CD4-positive, alpha-beta T cell treated with Interleukin-6 at 100 ng/mL for 8 hours (primary cell): ENCODE results near the gene LAMP2.

Experiments
- DNase-seq: peaks from one replicate; pipeline ENCODE4 v3.0.0-alpha.2; 2020; ENCODE audit warnings: mixed read lengths, low spot score

Gene LAMP2

GRCh38 chrX:120456973-120457372 lies 12.1 kb downstream of the LAMP2 start:
- peak; percentile 32 for DNase-seq

- no peak for DNase-seq
Measured at GRCh38 chrX:120453985-120454384, 15.1 kb downstream of the LAMP2 start.

GRCh38 chrX:120452131-120452530 lies 17.0 kb downstream of the LAMP2 start:
- DNase-seq = no peak

- DNase-seq = peak; percentile 8
Measured at GRCh38 chrX:120450163-120450562, 18.9 kb downstream of the LAMP2 start.

- no peak for DNase-seq
Measured at GRCh38 chrX:120446498-120446897, 22.6 kb downstream of the LAMP2 start.

GRCh38 chrX:120439921-120440320 lies 29.2 kb downstream of the LAMP2 start:
- no peak for DNase-seq

GRCh38 chrX:120429776-120430540 lies 39.1 kb downstream of the LAMP2 start:
- no peak for DNase-seq

- no peak for DNase-seq
Measured at GRCh38 chrX:120428309-120428708, 40.8 kb downstream of the LAMP2 start.

GRCh38 chrX:120426599-120426998 lies 42.5 kb downstream of the LAMP2 start:
- no peak for DNase-seq

- DNase-seq = peak; percentile 36
Measured at GRCh38 chrX:120419463-120419862, 49.6 kb downstream of the LAMP2 start.

GRCh38 chrX:120408168-120408567 lies 60.9 kb downstream of the LAMP2 start:
- DNase-seq = no peak

- no peak for DNase-seq
Measured at GRCh38 chrX:120406638-120407037, 62.5 kb downstream of the LAMP2 start.

GRCh38 chrX:120402369-120402768 lies 66.7 kb downstream of the LAMP2 start:
- no peak for DNase-seq

- DNase-seq = no peak
Measured at GRCh38 chrX:120401301-120401700, 67.8 kb downstream of the LAMP2 start.

- peak; percentile 24 for DNase-seq
Measured at GRCh38 chrX:120380699-120381098, 88.4 kb downstream of the LAMP2 start.

- no peak for DNase-seq
Measured at GRCh38 chrX:120379937-120380681, 89.0 kb downstream of the LAMP2 start.

- no peak for DNase-seq
Measured at GRCh38 chrX:120378570-120378969, 90.5 kb downstream of the LAMP2 start.
